ENCODE results near the gene MYO5C.

DNA sequence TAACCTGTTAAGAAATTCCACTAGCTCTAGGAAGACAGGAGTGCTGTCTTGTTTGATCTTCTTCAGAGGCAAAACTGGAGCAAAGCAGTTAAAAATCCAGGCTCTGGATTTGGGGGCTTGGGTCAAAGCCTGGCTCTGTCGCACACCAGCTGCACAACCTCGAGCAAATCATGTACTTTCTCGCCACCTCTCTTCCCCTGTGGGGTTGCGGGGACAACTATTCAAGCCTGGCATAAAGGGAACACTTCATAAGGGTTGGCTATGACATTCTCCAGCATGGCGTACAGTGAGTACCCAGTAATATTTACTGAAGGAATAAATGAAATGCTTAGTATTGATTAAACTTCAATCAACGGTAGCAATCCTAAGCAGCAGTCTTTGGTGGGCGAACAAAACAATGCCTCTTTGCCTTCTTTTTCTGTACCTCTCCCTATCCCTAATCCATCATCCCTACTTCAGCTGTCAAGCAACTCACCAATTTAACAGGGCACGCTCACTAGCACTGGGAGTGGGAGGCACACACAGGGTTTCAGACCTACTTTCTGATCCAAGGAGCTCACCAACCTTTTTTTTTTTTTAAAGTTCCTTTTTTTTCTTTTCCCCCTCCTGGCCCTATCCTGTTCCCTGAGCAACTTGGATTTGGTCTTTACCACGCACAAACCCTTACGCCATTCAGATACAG lies 137.4 kb downstream of the MYO5C start:
- TF ChIP-seq, protein P1, sequence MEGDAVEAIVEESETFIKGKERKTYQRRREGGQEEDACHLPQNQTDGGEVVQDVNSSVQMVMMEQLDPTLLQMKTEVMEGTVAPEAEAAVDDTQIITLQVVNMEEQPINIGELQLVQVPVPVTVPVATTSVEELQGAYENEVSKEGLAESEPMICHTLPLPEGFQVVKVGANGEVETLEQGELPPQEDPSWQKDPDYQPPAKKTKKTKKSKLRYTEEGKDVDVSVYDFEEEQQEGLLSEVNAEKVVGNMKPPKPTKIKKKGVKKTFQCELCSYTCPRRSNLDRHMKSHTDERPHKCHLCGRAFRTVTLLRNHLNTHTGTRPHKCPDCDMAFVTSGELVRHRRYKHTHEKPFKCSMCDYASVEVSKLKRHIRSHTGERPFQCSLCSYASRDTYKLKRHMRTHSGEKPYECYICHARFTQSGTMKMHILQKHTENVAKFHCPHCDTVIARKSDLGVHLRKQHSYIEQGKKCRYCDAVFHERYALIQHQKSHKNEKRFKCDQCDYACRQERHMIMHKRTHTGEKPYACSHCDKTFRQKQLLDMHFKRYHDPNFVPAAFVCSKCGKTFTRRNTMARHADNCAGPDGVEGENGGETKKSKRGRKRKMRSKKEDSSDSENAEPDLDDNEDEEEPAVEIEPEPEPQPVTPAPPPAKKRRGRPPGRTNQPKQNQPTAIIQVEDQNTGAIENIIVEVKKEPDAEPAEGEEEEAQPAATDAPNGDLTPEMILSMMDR (conservative IDR thresholded peaks at IDR 0.05) = no peak
- TF ChIP-seq ZFX (IDR thresholded peaks at IDR 0.05) = no peak
